ENCODE measurements around the gene OR51F1.
"Not testable (repeated sequence)": the region's sequence is repeated elsewhere in the genome, so short reads cannot be mapped to it uniquely, and the experiment has no call there.

The OR51F1 gene

GRCh38 chr11:4769838-4770237 is at the start of gene OR51F1:
Gene OR51F1 (minus strand): TSS chr11:4769938. CDS start chr11:4769938, 0 bp downstream.
- Histone ChIP-seq H3K27me3 (ENCODE audit: control insufficient read depth, insufficient read depth, low read length) (no peaks in the 10 kb centered on the region), H3K4me1 (ENCODE audit: control insufficient read depth, insufficient read depth, low read length) (no peaks in the 10 kb centered on the region), H3K27ac (ENCODE audit: low read depth, low read length) (no peak within 1 kb of the TSS), H3K9me3 (ENCODE audit: control insufficient read depth, insufficient read depth, low read length) (no peaks in the 10 kb centered on the region), H3K4me3 (ENCODE audit: low read depth, low read length) (no peak within 1 kb of the TSS), H3K36me3 (ENCODE audit: control insufficient read depth, insufficient read depth, low read length) (no peaks in the 10 kb centered on the region), H3K9ac (ENCODE audit: low read depth, low read length) (no peak within 1 kb of the TSS)

GRCh38 chr11:4809246-4809645 is 39.5 kb upstream of the OR51F1 start:
- Histone ChIP-seq H3K4me3 (ENCODE audit: low read depth, low read length) (no peak overlapping the region), H3K9me3 (ENCODE audit: control insufficient read depth, insufficient read depth, low read length) (no peaks in the 10 kb centered on the region), H3K27ac (ENCODE audit: low read depth, low read length) (no peak overlapping the region), H3K9ac (ENCODE audit: low read depth, low read length) (no peak overlapping the region), H3K27me3 (ENCODE audit: control insufficient read depth, insufficient read depth, low read length) (no peaks in the 10 kb centered on the region), H3K36me3 (ENCODE audit: control insufficient read depth, insufficient read depth, low read length) (no peaks in the 10 kb centered on the region), H3K4me1 (ENCODE audit: control insufficient read depth, insufficient read depth, low read length) (no peaks in the 10 kb centered on the region)

- Histone ChIP-seq H3K9ac (ENCODE audit: low read depth, low read length) (no peak overlapping the region), H3K9me3 (ENCODE audit: control insufficient read depth, insufficient read depth, low read length) (no peaks in the 10 kb centered on the region), H3K27me3 (ENCODE audit: control insufficient read depth, insufficient read depth, low read length) (no peaks in the 10 kb centered on the region), H3K36me3 (ENCODE audit: control insufficient read depth, insufficient read depth, low read length) (no peaks in the 10 kb centered on the region), H3K27ac (ENCODE audit: low read depth, low read length) (no peak overlapping the region), H3K4me1 (ENCODE audit: control insufficient read depth, insufficient read depth, low read length) (no peaks in the 10 kb centered on the region), H3K4me3 (ENCODE audit: low read depth, low read length) (no peak overlapping the region)
Observed at GRCh38 chr11:4808476-4808875, 38.7 kb upstream of the OR51F1 start.

- Histone ChIP-seq H3K9ac (ENCODE audit: low read depth, low read length) (no peak within 1 kb of the TSS), H3K27me3 (ENCODE audit: control insufficient read depth, insufficient read depth, low read length) (no peaks in the 10 kb centered on the region), H3K36me3 (ENCODE audit: control insufficient read depth, insufficient read depth, low read length) (no peaks in the 10 kb centered on the region), H3K4me3 (ENCODE audit: low read depth, low read length) (no peak within 1 kb of the TSS), H3K4me1 (ENCODE audit: control insufficient read depth, insufficient read depth, low read length) (no peaks in the 10 kb centered on the region), H3K27ac (ENCODE audit: low read depth, low read length) (no peak within 1 kb of the TSS), H3K9me3 (ENCODE audit: control insufficient read depth, insufficient read depth, low read length) (no peaks in the 10 kb centered on the region)
Observed at GRCh38 chr11:4804280-4804679, 34.5 kb upstream of the OR51F1 start, which contains the start of gene OR52R1. Gene OR52R1 (minus strand): TSS chr11:4804380. CDS start chr11:4804380, 0 bp downstream.

- not testable (repeated sequence) for H3K4me3 ChIP-seq (ENCODE audit: low read depth, low read length); H3K4me1 ChIP-seq (ENCODE audit: control insufficient read depth, insufficient read depth, low read length); H3K9me3 ChIP-seq (ENCODE audit: control insufficient read depth, insufficient read depth, low read length); H3K36me3 ChIP-seq (ENCODE audit: control insufficient read depth, insufficient read depth, low read length); H3K9ac ChIP-seq (ENCODE audit: low read depth, low read length); H3K27ac ChIP-seq (ENCODE audit: low read depth, low read length); H3K27me3 ChIP-seq (ENCODE audit: control insufficient read depth, insufficient read depth, low read length)
Observed at GRCh38 chr11:4801316-4801715, 31.6 kb upstream of the OR51F1 start.

GRCh38 chr11:4798427-4799183 is 28.9 kb upstream of the OR51F1 start:
- Histone ChIP-seq H3K4me1 (ENCODE audit: control insufficient read depth, insufficient read depth, low read length) (no peaks in the 10 kb centered on the region), H3K4me3 (ENCODE audit: low read depth, low read length) (no peak overlapping the region), H3K27ac (ENCODE audit: low read depth, low read length) (no peak overlapping the region), H3K27me3 (ENCODE audit: control insufficient read depth, insufficient read depth, low read length) (no peaks in the 10 kb centered on the region), H3K9me3 (ENCODE audit: control insufficient read depth, insufficient read depth, low read length) (no peaks in the 10 kb centered on the region), H3K9ac (ENCODE audit: low read depth, low read length) (no peak overlapping the region), H3K36me3 (ENCODE audit: control insufficient read depth, insufficient read depth, low read length) (no peaks in the 10 kb centered on the region)

- Histone ChIP-seq H3K4me3 (ENCODE audit: low read depth, low read length) (no peak overlapping the region), H3K27me3 (ENCODE audit: control insufficient read depth, insufficient read depth, low read length) (no peaks in the 10 kb centered on the region), H3K9ac (ENCODE audit: low read depth, low read length) (no peak overlapping the region), H3K9me3 (ENCODE audit: control insufficient read depth, insufficient read depth, low read length) (no peaks in the 10 kb centered on the region), H3K36me3 (ENCODE audit: control insufficient read depth, insufficient read depth, low read length) (no peaks in the 10 kb centered on the region), H3K4me1 (ENCODE audit: control insufficient read depth, insufficient read depth, low read length) (no peaks in the 10 kb centered on the region), H3K27ac (ENCODE audit: low read depth, low read length) (no peak overlapping the region)
Observed at GRCh38 chr11:4797206-4797605, 27.5 kb upstream of the OR51F1 start.

GRCh38 chr11:4782454-4782853 is 12.7 kb upstream of the OR51F1 start:
- H3K9me3 ChIP-seq (ENCODE audit: control insufficient read depth, insufficient read depth, low read length) = peaks cover 3% of the 10 kb centered on the region; the same call in 1 of the 2 replicates
- no peak overlapping the region for H3K27ac ChIP-seq (ENCODE audit: low read depth, low read length)
- no peak overlapping the region for H3K9ac ChIP-seq (ENCODE audit: low read depth, low read length)
- H3K4me1 ChIP-seq (ENCODE audit: control insufficient read depth, insufficient read depth, low read length) = no peaks in the 10 kb centered on the region
- H3K27me3 ChIP-seq (ENCODE audit: control insufficient read depth, insufficient read depth, low read length) = no peaks in the 10 kb centered on the region
- H3K36me3 ChIP-seq (ENCODE audit: control insufficient read depth, insufficient read depth, low read length) = no peaks in the 10 kb centered on the region
- no peak overlapping the region for H3K4me3 ChIP-seq (ENCODE audit: low read depth, low read length)

GRCh38 chr11:4768094-4768493 is 1.6 kb downstream of the OR51F1 start:
- Histone ChIP-seq H3K9ac (ENCODE audit: low read depth, low read length) (no peak overlapping the region), H3K27ac (ENCODE audit: low read depth, low read length) (no peak overlapping the region), H3K27me3 (ENCODE audit: control insufficient read depth, insufficient read depth, low read length) (no peaks in the 10 kb centered on the region), H3K4me3 (ENCODE audit: low read depth, low read length) (no peak overlapping the region), H3K4me1 (ENCODE audit: control insufficient read depth, insufficient read depth, low read length) (no peaks in the 10 kb centered on the region), H3K36me3 (ENCODE audit: control insufficient read depth, insufficient read depth, low read length) (no peaks in the 10 kb centered on the region), H3K9me3 (ENCODE audit: control insufficient read depth, insufficient read depth, low read length) (no peaks in the 10 kb centered on the region)

GRCh38 chr11:4766420-4767043 is 3.2 kb downstream of the OR51F1 start:
- Histone ChIP-seq H3K9ac (ENCODE audit: low read depth, low read length) (no peak overlapping the region), H3K4me3 (ENCODE audit: low read depth, low read length) (no peak overlapping the region), H3K4me1 (ENCODE audit: control insufficient read depth, insufficient read depth, low read length) (no peaks in the 10 kb centered on the region), H3K27ac (ENCODE audit: low read depth, low read length) (no peak overlapping the region), H3K36me3 (ENCODE audit: control insufficient read depth, insufficient read depth, low read length) (no peaks in the 10 kb centered on the region), H3K27me3 (ENCODE audit: control insufficient read depth, insufficient read depth, low read length) (no peaks in the 10 kb centered on the region), H3K9me3 (ENCODE audit: control insufficient read depth, insufficient read depth, low read length) (no peaks in the 10 kb centered on the region)

GRCh38 chr11:4763096-4763495 is 6.6 kb downstream of the OR51F1 start:
- Histone ChIP-seq H3K36me3 (ENCODE audit: control insufficient read depth, insufficient read depth, low read length) (no peaks in the 10 kb centered on the region), H3K27ac (ENCODE audit: low read depth, low read length) (no peak overlapping the region), H3K4me1 (ENCODE audit: control insufficient read depth, insufficient read depth, low read length) (peaks cover 6% of the 10 kb centered on the region; the same call in 1 of the 2 replicates), H3K27me3 (ENCODE audit: control insufficient read depth, insufficient read depth, low read length) (no peaks in the 10 kb centered on the region), H3K9me3 (ENCODE audit: control insufficient read depth, insufficient read depth, low read length) (no peaks in the 10 kb centered on the region), H3K9ac (ENCODE audit: low read depth, low read length) (no peak overlapping the region), H3K4me3 (ENCODE audit: low read depth, low read length) (no peak overlapping the region)

Data from HUES48 (cell line).